HUDEP-2 (cell line): ENCODE results near the gene KCNAB2.

Experiments
- DNase-seq, 76 experiments: peaks; one replicate each; lab custom pipeline; 2025; ENCODE audit not compliant: unreplicated experiment in 76 of 76; lab: John Stamatoyannopoulos, UW

Gene KCNAB2

DNA sequence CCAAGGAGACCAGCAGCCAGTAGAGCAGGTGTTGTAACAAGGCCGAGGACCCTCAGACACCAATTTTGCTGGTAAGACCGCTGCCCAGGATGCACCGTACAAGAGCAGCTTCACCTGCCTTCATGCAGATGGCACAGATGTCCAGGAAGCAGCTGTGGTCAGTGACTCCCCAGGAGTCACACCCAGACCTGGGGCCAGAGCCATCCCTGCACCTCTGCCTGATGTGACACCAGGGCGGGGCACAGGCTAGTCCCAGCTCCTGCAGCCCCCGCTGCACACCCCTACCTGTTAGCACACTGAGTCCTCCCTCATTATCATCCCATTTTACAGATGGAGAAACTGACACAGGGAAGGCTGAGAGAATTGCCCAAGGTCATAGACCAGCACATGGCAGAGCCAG is 16.3 kb upstream of the KCNAB2 start:
- DNase-seq = no peak

DNA sequence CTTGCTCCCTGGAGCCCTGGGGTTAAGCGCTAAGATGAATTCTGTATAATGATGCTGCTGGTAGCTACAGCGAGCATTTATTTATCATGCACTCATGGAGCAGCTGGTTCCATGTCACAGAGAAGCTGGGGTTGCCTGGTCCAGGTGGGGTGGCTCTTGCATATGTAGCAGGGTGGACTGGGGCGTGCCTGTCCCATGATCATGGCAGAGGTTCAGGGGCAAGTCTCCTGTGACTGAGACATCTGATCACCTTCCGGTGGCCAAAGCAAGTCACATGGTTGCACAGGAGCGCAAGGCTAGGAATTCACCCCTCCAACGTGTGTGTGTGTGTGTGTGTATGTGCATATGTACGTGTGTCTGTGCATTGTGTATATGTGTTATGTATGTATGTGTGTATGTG is 15.6 kb upstream of the KCNAB2 start:
- DNase-seq = no peak

DNA sequence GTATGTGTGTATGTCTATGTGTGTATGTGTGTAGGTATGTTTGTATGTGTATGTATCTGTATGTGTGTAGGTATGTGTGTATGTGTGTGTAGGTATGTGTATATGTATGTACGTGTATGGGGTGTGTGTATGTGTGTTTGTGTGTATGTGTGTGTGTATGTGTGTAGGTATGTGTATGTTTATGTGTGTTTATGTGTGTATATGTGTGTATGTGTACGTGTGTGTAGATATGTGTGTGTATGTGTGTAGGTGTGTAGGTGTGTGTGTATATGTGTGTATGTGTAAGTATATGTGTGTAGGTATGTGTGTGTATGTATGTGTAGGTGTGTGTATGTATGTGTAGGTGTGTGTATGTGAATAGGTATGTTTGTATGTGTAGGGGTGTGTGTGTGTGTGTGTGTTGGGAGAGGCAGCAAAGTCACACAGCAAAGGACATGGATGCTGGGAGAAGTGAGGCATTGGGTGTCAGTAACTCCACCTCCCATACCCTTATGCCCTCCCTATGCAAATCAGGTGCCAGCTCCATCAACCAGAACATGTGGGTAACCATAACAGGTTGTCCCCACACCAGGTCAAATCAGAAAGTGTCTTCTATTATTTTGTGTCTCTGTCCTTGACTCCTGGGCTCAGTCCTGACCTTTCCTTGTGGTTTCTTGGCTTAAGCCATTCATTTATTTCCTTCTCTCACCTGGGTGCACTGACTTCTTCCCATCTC is 15.0 kb upstream of the KCNAB2 start:
- DNase-seq = no peak

DNA sequence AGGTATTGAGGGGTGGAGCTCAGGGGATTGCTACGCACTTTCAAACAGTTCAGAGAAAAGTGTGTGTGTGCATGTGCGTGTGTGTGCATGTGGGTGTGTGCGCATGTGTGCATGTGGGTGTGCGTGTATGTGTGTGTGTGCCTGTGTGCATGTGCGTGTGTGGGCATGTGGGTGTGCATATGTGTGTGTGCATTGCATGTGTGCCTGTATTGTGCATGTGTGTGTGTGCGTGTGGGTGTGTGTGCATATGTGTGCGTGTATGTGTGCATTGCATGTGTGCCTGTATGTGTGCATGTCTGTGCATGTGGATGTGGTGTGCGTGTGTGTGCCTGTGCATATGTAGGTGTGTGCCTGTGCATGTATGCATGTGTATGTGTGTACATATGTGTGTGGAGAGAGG is 12.6 kb upstream of the KCNAB2 start:
- no peak for DNase-seq

DNA sequence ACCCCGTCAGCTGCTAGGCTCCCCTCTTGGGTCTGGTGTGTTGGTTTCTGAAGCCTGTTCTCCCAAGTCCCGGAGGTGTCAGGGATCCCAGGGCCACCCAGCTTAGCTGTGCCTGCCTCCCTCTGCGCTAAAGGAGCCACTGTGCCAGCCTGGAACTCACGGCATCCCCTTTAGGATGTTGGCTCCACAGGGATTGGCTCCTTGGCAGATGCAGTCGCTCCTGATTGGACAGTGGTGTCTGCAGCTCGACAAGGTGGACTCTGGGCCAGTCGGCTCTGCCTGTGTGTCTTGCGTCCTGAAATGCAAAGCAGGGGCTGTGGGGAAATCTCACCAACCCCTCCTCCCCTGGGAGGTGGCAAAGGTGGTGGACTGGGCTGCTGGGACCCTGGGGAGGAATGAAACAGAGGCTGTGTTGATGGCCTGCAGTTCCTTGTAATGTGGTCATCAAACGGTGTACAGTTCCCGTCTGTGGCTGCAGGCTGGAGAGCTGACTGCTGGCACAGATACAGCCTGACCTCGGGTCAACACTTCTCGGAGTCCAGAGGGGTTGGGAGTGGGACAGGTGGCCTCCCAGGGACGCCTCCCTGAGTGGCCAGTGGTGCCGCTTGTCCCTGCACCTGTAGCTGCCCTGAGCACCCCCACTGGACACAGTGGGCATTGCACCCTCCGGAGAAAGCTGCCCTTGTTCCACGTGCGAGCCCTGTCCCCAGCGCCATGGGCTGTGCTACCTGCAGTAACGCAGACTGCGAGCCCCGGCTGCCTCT is 11.5 kb upstream of the KCNAB2 start:
- peak in 13 of 76 experiments; percentile 2 to 28 (median 9) for DNase-seq

DNA sequence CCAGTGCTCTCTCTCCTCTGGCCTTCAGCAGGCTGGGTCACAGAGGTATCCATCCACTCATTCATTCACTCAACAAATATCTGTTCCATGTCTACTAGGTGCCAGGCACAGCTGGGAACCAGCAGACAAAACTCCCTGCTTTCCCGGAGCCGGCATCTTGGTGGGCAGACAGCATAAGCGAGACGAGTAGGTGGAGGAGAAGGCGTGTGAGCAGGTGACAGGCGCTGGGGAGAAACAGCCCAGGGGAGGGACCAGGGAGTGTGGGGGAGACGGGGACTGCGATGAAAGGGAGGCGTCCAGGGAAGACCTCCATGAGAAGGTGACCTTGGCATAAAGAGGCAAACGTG is 11.0 kb upstream of the KCNAB2 start:
- DNase-seq = no peak

DNA sequence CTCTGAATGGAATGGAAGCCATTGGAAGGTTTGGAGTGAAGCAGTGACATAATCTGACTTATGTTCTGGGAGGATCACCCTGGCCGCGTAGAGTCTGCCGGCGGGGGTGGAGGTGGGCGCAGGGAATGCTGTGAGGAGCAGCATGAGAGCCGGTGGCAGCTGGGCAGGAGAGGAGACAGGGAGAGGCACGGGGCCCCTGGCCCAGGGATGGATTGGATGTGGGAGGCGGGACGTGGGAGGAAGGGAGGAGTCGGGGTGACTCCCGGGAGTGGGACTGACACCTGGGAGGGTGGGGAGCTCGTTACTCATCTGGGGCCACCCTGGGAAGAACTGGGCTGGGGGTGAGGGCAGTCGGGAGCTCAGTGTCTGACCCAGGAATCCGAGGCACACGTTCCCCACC is 10.4 kb upstream of the KCNAB2 start:
- DNase-seq = no peak

DNA sequence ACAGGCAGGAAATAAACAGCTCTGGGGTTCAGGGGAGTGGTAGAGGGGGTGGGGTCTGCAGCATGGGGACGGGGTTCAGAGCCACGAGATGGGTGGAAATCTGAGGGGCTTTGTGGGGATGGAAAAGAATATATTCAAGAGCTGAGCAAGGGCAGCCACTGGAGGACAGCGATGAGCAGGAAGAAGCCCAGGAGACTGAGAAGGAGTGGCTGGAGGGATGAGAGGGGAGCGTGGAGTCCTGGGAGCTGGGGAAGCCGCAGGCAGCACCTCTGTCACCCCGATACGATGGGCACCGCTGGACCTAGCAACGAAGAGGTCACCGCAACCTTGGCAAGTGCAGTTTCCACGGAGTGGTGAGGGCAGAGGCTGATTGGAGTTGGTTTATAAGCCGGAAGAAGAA is 10.0 kb upstream of the KCNAB2 start:
- DNase-seq = no peak

DNA sequence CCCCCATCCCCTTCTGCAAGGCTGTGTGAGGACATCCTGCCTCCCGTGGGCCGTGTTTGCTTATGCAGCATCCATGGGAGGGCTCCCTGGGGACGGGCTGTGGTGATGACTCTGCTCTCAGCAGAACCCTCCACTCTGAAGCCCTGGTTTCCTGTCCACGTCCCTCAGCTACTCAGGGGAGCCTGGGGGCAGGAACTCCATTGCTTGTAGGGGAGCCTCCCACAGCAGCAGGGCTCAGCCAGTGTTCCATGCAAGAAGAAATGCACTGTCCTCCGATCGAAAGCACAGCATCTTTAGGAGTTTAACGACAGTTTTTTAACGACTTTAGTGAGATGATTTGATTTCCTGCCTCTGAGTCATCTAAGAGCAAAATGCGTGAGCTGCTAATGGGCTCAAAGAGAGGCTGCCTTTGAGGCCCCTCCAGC is 8.3 kb upstream of the KCNAB2 start:
- no peak for DNase-seq

DNA sequence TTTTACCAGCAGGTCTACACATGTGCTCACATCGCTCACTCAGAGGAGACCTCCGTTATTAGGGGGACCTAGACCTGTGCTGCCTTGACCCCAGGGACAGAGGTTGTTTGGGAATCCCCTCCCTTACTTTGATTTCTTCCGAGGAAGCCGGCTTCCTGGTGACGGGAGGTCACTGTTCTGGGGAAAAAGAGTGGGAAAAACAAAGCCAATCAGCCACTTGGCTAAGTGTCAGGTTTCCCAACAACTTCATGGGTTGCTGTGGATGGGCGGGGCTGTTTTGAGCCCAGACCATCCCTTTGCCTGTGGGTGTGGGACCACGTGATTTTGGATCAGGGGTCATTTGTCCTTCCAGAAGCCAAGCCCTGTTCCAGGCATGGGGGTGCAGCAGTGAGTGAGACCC is 7.1 kb upstream of the KCNAB2 start:
- no peak for DNase-seq

DNA sequence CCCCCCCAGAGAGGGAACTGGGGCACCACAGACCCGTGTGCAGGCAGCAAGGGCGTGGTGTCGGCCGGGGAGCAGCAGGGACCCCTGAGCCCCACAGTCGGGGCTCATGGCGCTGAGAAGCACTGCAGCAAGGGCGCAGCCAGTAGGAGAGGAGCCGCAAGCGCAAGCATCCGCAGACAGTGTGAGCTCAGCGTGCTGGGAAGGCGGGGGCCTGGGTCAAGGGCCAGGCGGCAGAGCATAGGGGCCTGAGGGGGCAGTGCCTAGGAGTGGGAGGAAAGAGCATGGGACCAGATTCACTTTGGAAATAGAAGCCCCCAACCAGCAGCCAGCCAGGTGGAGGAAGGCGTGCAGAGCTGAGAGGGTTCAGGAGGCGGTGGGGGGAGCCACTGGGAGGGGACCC is 6.7 kb upstream of the KCNAB2 start:
- no peak for DNase-seq

DNA sequence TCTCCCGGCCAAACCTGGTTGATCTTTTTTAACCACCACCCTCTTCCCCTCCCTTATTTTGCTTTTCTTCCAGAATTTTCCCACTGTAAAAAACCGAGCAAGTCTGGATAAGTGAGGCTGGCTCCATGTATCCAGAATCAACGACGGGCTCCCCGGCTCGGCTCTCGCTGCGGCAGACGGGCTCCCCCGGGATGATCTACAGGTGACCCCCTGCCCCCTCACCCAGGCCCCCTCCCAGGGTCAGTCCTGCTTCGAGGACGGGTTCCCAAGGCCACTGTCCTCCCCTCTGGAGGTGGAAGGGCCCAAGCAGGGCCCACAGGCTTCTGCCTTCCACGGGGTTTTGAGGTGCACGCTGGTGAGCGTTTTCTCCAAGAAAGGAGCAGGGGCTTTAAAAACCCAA is 5.2 kb upstream of the KCNAB2 start:
- DNase-seq = no peak

DNA sequence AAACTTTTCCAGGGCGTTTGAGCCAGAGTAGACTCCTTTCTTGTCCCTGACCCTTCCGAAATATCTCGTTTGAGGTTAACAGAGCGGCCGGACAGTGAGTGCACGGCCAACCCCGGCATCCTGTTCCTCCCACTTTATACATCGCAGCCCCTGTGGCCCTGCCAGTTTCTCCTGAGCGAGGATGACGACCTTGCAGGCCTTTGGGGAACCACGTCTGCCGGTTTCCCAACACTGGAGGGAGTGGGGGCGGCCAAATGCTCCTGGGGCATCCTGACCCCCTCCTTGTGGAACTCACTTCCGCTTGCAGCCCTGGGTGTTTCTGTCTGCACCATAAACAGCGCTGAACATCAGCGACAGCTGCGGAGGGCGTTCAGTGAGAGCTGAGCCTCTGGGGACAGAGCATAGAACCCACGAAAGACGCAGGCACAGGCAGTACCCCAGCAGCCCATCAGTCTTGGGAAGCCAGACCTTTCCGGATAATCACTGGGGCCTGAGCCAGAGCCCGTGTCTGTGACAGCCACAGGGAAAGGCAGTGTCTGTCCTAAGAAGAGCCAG is 4.8 kb upstream of the KCNAB2 start:
- DNase-seq = no peak

DNA sequence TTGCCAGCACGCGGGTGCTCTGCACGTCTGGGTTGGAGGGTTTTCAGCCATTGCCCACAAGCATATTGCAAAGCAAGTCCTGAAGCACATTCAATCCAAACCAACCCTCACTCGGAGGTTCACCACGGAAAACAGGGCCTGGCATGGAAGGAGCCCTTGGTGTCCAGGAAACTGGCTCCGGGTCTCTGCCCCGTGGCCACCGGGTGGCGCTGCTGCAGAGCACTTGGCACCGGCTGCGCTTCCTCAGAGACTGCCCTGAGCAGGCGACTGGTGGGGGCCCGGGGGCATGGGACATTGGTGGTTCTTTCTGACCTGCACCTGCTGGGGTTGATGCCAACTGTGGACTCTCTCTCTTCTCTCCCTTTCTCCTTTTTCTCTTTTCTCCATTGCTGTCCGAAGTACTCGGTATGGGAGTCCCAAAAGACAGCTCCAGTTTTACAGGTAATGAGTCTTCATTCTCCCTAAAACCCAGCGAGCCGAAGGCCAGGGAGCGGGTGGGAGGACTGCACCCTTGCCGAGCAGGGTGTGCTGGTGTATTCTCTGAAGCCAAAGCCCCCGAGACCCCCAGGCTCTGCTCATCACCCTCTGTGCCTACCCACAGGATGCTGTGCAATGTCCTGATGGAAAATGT is 4.1 kb upstream of the KCNAB2 start:
- DNase-seq = peak in 17 of 76 experiments; percentile 4 to 37 (median 10)

DNA sequence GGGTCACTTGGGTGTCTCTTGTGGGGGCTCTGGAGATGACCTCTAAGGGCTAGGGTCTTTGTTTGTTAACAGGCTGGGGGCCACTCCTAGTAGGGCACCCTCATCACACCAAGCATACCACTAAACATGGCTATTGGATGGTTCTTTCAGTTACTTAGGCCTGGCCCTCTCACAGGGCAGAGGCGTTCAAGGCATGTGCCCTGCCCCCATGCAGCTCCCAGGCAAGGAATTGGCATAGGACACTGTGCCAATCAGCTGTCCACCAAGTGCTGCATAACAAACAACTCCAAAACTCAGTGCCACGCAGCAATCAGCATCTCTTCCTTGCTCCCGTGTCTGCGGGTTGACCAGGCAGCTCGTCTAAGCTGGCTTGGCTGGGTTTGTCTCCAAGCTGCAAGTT is 2.1 kb upstream of the KCNAB2 start:
- DNase-seq = no peak

DNA sequence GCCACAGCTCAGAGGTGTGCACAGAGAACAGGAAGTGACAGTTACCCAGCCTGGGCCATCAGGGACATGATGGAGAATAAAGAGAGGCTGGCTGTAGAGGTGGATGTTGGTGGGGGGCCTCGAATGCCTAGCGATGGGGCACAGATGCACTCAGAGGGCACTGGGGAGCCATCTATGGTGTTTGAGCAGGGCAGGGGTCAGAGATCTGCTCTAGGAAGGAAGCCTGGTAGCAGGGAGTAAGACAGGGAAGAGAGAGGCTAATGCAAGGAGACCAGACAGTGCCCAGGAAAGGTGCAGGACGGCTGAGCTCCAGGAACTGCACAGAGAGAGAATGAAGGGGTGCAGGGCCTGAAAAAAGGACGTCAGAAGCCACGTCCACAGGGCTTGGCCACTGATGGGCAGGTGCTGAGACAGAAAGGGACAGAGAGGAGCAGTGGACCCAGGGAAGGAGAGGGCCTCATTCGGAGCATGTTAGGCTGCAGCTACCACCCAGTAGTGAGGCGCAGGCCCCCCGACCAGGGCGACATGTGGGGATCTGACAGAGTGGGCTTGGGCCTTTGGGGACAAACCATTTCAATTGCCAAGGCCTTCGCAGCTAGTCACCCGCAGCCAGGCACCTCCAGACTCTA is 1.1 kb upstream of the KCNAB2 start:
- no peak for DNase-seq

DNA sequence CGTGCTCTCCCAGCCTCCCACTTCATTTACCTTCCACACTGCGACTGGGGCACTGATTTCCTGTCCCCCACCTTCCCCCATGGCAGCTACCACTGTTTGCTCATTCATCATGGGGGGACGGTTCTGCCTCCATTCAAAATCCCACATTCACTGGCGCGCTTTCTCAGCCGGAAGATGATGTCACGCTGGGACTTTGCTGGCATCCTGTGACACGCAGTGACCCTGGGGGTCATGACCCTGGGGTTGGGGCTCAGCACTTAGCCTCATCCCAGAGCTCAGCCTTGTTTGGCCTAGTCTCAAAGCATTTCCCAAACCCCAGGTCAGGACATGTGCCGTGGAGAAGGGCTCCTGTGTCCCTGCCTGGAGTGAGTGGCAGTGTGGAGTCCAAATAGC is 582 bp upstream of the KCNAB2 start:
- DNase-seq = no peak

DNA sequence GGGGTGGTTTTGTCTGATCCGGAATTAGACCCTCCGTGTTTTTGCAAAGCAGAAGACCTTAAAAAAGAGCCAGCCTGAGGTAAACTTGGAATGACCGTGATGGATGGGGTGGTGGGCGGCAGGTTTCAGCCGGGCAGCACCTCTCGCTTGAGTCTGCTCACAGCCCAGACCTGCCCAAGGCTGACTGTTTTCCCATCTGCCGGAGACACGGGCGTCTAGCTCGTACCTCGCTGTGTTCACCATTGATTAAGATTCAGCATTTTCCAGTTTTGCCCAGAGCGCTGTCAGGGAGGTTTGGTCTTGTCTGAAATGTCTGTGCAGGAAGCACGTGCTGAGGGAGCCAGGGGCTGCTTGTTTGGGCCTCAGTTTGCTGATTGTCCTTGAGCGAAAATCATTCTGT is 591 bp downstream of the KCNAB2 start:
- no peak for DNase-seq

DNA sequence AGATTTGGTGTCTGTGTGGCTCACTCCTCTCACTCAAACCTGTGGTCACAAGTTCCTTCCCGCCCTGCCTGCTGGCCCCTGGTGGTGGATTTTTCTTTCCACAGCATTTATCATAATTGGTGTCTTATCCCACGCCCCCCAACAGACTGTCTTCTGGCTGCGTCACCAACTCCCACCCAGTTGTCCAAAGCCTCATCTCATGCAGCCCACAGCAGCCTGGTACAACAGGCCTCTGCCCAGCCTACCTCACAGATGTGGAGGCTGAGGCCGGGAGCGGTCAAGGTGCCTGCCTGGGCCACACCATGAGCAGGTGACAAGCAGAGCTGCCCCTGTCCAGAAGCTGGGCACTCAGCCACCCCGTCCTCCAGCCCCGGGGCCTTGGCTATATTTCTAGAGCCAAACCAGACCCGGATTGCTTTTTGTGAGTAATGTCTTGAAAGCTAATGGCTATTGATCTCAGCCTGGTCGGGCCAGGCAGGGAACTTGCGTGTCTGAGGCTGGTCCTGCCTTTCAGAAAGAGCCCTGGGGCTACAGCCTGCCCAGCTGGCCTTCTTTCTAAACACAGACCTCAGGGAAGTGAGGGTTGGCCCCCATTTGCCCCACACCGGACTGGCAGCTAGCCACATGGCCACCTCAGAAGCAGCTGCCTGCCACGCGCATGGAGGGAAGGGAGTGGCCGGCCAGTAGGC is 2.6 kb downstream of the KCNAB2 start:
- no peak for DNase-seq

DNA sequence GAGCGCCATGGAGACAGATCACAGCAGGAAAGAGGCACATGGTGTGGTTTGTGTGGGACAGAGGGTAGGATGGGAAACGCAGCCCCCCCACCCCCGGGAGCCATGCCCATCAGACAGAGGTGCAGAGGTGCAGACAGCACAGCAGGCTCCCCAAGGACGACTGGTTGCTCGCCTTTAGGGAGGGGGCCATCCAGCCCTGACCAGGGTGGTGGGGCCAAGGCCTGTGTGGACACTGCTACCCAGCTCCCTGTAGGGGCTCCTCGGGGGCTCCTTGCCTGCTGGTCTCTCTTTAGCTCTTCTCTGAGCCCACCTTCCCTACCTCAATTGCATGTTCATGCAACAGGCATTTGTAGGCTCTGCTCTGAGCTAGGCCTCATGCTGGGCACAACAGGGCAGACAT is 3.7 kb downstream of the KCNAB2 start:
- no peak for DNase-seq

DNA sequence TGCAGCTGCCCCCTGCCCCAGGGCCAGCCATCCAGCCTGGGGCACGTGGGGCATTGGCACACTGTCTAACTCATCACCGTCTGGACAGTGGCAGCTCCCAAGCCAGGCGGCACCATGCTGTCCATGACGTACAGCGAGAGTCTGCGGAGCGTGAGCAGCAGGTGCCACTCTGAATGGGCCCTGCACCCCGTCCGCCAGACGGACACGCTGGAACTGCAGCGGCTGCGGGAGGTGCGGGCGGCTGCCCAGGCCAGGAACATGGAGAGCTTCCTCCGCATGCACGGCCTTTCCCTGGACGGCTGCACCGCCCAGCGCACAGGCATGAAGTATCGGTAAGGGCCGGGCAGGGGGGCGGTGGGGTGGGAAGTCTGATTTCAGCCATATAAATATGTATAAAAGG is 5.7 kb downstream of the KCNAB2 start:
- DNase-seq = no peak
